WI38 (cell line): Measurements from ENCODE around the gene COL13A1.

ENCODE experiments used
- H3K4me3 ChIP-seq: 2 replicates; pipeline ENCODE4 v1.5.1; 2011; ENCODE audit warnings: low read depth, mild to moderate bottlenecking, control low read depth, low read length
- TF ChIP-seq, protein P1 (sequence below): IDR thresholded peaks from 2 replicates; pipeline ENCODE4 v1.5.1; 2012; ENCODE audit warnings: low read depth, mild to moderate bottlenecking, control low read depth, low read length

Gene COL13A1

GRCh38 chr10:69929575-69929974 is 127.9 kb downstream of the COL13A1 start:
- TF ChIP-seq, protein P1, sequence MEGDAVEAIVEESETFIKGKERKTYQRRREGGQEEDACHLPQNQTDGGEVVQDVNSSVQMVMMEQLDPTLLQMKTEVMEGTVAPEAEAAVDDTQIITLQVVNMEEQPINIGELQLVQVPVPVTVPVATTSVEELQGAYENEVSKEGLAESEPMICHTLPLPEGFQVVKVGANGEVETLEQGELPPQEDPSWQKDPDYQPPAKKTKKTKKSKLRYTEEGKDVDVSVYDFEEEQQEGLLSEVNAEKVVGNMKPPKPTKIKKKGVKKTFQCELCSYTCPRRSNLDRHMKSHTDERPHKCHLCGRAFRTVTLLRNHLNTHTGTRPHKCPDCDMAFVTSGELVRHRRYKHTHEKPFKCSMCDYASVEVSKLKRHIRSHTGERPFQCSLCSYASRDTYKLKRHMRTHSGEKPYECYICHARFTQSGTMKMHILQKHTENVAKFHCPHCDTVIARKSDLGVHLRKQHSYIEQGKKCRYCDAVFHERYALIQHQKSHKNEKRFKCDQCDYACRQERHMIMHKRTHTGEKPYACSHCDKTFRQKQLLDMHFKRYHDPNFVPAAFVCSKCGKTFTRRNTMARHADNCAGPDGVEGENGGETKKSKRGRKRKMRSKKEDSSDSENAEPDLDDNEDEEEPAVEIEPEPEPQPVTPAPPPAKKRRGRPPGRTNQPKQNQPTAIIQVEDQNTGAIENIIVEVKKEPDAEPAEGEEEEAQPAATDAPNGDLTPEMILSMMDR: no peak

GRCh38 chr10:69934768-69935167 is 133.1 kb downstream of the COL13A1 start:
- H3K4me3 ChIP-seq: no peak overlapping the region
- TF ChIP-seq, protein P1: no peak

More at GRCh38 chr10:69929575-69929974, 127.9 kb downstream of the COL13A1 start:
- no peak overlapping the region for H3K4me3 ChIP-seq

GRCh38 chr10:69936091-69936490 is 134.4 kb downstream of the COL13A1 start:
- no peak overlapping the region for H3K4me3 ChIP-seq
- TF ChIP-seq, protein P1: peak; percentile 31

DNA sequence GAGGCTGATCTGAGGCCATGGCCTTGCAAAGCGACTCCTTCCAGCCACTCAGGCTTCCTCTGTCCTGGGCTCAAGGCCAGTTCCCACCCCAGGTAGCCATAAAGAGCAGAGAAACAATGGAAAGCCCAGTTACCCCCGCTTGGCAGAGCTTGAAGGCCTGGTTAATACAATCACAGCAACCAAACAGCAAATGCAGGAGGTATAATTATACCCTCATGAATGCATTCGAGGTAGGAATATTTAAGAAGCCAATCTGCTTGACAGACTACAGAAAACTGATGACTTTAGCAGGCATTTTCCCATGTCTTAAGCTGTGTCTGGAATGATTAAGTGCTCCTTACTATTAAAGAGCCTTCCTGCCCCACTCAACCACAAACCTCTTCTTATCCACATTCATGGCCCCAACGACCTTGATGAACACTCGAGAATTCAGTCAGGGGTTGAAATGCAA is 136.9 kb downstream of the COL13A1 start:
- TF ChIP-seq, protein P1: no peak

DNA sequence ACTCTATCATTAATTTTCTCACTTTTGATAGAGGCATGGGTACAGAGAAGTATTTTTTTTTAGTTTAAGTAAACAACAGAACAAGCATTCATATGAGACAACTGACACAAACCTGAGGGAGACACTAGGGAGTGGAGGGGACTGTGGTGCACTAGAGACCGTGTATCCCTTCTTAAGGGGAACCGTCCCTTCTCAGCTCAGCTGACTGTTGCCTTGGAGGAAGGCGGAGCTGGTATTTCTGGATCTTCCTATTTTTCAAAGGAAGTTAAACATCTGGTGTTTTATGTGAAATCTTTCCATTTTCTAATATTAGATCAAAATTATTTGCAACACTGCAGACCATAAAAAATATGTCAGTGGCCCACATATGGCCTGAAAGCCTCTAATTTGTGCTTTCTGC is 137.4 kb downstream of the COL13A1 start:
- TF ChIP-seq, protein P1: no peak

More for the DNA sequence above, 136.9 kb downstream of the COL13A1 start:
- no peak overlapping the region for H3K4me3 ChIP-seq

GRCh38 chr10:69939481-69939880 is 137.8 kb downstream of the COL13A1 start:
- H3K4me3 ChIP-seq: no peak overlapping the region
- TF ChIP-seq, protein P1: no peak

More for the DNA sequence above, 137.4 kb downstream of the COL13A1 start:
- no peak overlapping the region for H3K4me3 ChIP-seq

DNA sequence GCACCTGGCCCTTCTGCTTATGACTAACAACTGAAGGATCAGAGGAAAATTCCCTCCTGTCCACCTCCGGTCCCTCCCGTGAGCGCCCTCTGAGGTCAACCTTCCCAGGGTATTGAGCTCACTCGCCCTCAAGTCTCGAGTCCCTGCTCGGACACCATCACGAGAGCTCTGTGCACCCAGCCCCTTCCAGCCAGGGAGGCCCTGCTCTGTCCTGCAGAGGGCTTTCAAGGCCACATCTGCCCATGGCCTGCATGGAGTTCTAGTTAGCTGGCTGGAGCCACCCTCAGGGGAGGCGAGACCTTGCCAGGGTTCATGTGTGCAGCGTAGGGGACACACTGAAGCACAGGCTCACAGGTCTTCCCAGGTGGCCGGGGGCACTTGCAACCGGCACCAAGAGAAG is 140.0 kb downstream of the COL13A1 start:
- H3K4me3 ChIP-seq: no peak overlapping the region
- TF ChIP-seq, protein P1: no peak
